Tibial nerve (tissue), 4 donors: ENCODE measurements around the gene RIOX2. TPM values are rescaled to one million over a fixed set of nuclear protein-coding genes. Genes with fewer than 3 reads are reported as not detected.
"Not testable (repeated sequence)": the region's sequence is repeated elsewhere in the genome, so short reads cannot be mapped to it uniquely, and the experiment has no call there.

ENCODE experiments used
- DNase-seq, 2 donors: peaks; one replicate each; pipeline ENCODE4 v3.0.0-alpha.2; 2019; ENCODE audit warnings: low spot score in 2 of 2
- H3K27ac ChIP-seq, 4 donors: fragments of 200-600 bp; sonication (generic) in 3 of 4; one replicate each; pipeline ENCODE4 v1.5.1; 2017 to 2019; ENCODE audit warnings: mild to moderate bottlenecking in 1 of 4
- H3K27me3 ChIP-seq, 2 donors: fragments of 200-600 bp; sonication (generic) in 1 of 2; one replicate each; pipeline versions ENCODE4 v1.5.1 to v1.6.0; 2017 to 2019
- H3K36me3 ChIP-seq, 3 donors: fragments of 200-600 bp; sonication (generic); one replicate each; pipeline ENCODE4 v1.5.1; 2018 to 2019
- H3K4me1 ChIP-seq, 4 donors: fragments of 200-600 bp; sonication (generic) in 3 of 4; one replicate each; pipeline ENCODE4 v1.5.1; 2017 to 2019
- H3K4me3 ChIP-seq, 4 donors: fragments of 200-600 bp; sonication (generic) in 3 of 4; one replicate each; pipeline ENCODE4 v1.5.1; 2017 to 2019; ENCODE audit warnings: mild to moderate bottlenecking in 1 of 4, moderate library complexity in 1 of 4
- H3K9me3 ChIP-seq, 4 donors: fragments of 200-600 bp; sonication (generic) in 3 of 4; one replicate each; pipeline ENCODE4 v1.5.1; 2017 to 2019
- CTCF ChIP-seq, 5 experiments: fragments of 200-600 bp in 3 of 5; fragments of 450-650 bp in 2 of 5; sonication (generic) in 3 of 5; IDR thresholded peaks; one replicate each; pipeline ENCODE4 v1.5.1; 2016 to 2019; ENCODE audit warnings: antibody characterized with exemption in 5 of 5, mild to moderate bottlenecking in 3 of 5, moderate library complexity in 2 of 5
- EP300 ChIP-seq, 2 donors: sonication (generic); formaldehyde crosslinking; IDR thresholded peaks; one replicate each; pipeline ENCODE4 v1.6.1; 2017; ENCODE audit warnings: antibody characterized with exemption in 2 of 2, mild to moderate bottlenecking in 1 of 2
- POLR2A ChIP-seq, 2 donors: fragments of 450-650 bp; IDR thresholded peaks; one replicate each; pipeline ENCODE4 v1.6.1; 2017; ENCODE audit warnings: antibody characterized with exemption in 2 of 2, mild to moderate bottlenecking in 2 of 2, moderate library complexity in 2 of 2
- WGBS, 2 donors: methylation state at CpG; one replicate each; pipeline ENCODE4 v1.1.5; 2018; 5-methylcytosine and 5-hydroxymethylcytosine counted together
- total RNA-seq, 4 donors: library from RNA; depleted of rRNA; stranded (reverse); fragments of >200 nt; gene quantifications; one replicate each; pipeline ENCODE4 v1.1.0, GENCODE V29; 2016

Gene RIOX2
- total RNA-seq, 4 donors from 2014 or later, result 24.9 to 27.0 (median 26.8) TPM

GRCh38 chr3:98013411-98014267 is 41.4 kb upstream of the RIOX2 start:
- Histone ChIP-seq H3K27ac (peak overlapping the region in 1 of 4 donors; percentile 8), H3K9me3 (no peaks in the 10 kb centered on the region), H3K36me3 (no peaks in the 10 kb centered on the region), H3K4me3 (no peak overlapping the region), H3K4me1 (peaks cover 0 to 24% (median 6%) of the 10 kb centered on the region in 4 donors), H3K27me3 (no peaks in the 10 kb centered on the region)
- 40 to 59% methylated on average over 4 of the region's 4 CpGs for whole genome bisulfite sequencing, 2 donors
- no peak for TF ChIP-seq EP300 (IDR thresholded peaks at IDR 0.05)
- TF ChIP-seq CTCF (IDR thresholded peaks at IDR 0.05), result no peak
- no peak for DNase-seq

- WGBS, 2 donors, result 29 to 35% methylated on average over 2 of the region's 2 CpGs
- DNase-seq, result no peak
- Histone ChIP-seq H3K27ac (peak overlapping the region in 1 of 4 donors; percentile 8), H3K27me3 (no peaks in the 10 kb centered on the region), H3K36me3 (no peaks in the 10 kb centered on the region), H3K4me3 (no peak overlapping the region), H3K4me1 (peaks cover 0 to 24% (median 6%) of the 10 kb centered on the region in 4 donors), H3K9me3 (no peaks in the 10 kb centered on the region)
- no peak for TF ChIP-seq CTCF (IDR thresholded peaks at IDR 0.05)
- TF ChIP-seq POLR2A (IDR thresholded peaks at IDR 0.05), result no peak
- no peak for TF ChIP-seq EP300 (IDR thresholded peaks at IDR 0.05)
Observed at GRCh38 chr3:98012979-98013378, 40.7 kb upstream of the RIOX2 start.

DNA sequence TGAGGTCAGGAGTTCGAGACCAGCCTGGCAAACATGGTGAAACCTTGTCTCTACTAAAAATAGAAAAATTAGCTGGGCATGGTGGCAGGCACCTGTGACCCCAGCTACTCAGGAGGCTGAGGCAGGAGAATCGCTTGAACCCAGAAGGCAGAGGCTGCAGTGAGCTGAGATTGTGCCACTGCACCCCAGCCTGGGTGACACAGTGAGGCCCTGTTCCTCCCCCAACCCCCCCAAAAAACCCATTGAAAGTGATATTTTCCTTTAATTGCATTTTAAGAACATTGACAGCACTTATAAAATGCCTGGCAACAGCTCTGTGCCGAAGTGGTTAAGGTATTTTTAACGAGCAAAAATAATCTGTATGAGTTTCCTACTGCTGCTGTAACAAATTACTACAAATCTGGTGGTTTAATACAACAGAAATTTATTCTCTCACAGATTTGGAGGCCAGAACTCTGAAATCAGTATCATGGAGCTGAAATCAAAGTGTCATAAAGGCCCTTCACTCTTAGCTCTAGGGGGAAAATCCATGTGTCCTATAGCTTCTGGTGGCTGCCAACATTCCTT is 38.7 kb upstream of the RIOX2 start:
- not testable (repeated sequence) for H3K27me3 ChIP-seq, H3K36me3 ChIP-seq, H3K27ac ChIP-seq, DNase-seq, H3K9me3 ChIP-seq, H3K4me3 ChIP-seq
- peaks cover 0 to 24% (median 6%) of the 10 kb centered on the region in 4 donors for H3K4me1 ChIP-seq
- 98 to 99% methylated on average over 4 of the region's 4 CpGs for WGBS, 2 donors

- DNase-seq, result no peak
- H3K36me3 ChIP-seq, result no peaks in the 10 kb centered on the region
- H3K27ac ChIP-seq, result no peak overlapping the region
- H3K4me1 ChIP-seq, result peaks cover 0 to 24% (median 6%) of the 10 kb centered on the region in 4 donors
- TF ChIP-seq EP300 (IDR thresholded peaks at IDR 0.05), result no peak
- TF ChIP-seq CTCF (IDR thresholded peaks at IDR 0.05), result no peak
- no peak for TF ChIP-seq POLR2A (IDR thresholded peaks at IDR 0.05)
- no peak overlapping the region for H3K4me3 ChIP-seq
- H3K9me3 ChIP-seq, result no peaks in the 10 kb centered on the region
- no peaks in the 10 kb centered on the region for H3K27me3 ChIP-seq
- 61 to 63% methylated on average over 7 of the region's 7 CpGs for WGBS, 2 donors
Observed at GRCh38 chr3:98010194-98010882, 38.1 kb upstream of the RIOX2 start.

GRCh38 chr3:98008855-98009254 is 36.6 kb upstream of the RIOX2 start:
- H3K36me3 ChIP-seq, result no peaks in the 10 kb centered on the region
- 68 to 71% methylated on average over 2 of the region's 2 CpGs for WGBS, 2 donors
- peaks cover 0 to 18% (median 3%) of the 10 kb centered on the region in 4 donors for H3K4me1 ChIP-seq
- no peak for DNase-seq
- H3K27ac ChIP-seq, result no peak overlapping the region
- H3K9me3 ChIP-seq, result no peaks in the 10 kb centered on the region
- no peak overlapping the region for H3K4me3 ChIP-seq
- no peaks in the 10 kb centered on the region for H3K27me3 ChIP-seq
- TF ChIP-seq EP300 (IDR thresholded peaks at IDR 0.05) (no peak), POLR2A (IDR thresholded peaks at IDR 0.05) (no peak), CTCF (IDR thresholded peaks at IDR 0.05) (no peak)
